RWPE1 (cell line): Measurements from ENCODE around the gene MAP1LC3A.

Experiments used
- CTCF ChIA-PET: fragments of 350-600 bp; sonication (Branson Sonifier 250); formaldehyde crosslinking; extraction: SDS; loops from one replicate; lab custom pipeline; 2021; lab: Yijun Ruan, JAX
- POLR2A ChIA-PET: fragments of 400-600 bp; formaldehyde crosslinking; extraction: SDS; loops from one replicate; lab custom pipeline; 2020; ENCODE audit warnings: antibody characterized with exemption; ENCODE audit not compliant: low non-redundant PET; lab: Yijun Ruan, JAX
- DNase-seq: peaks from one replicate; pipeline ENCODE4 v3.0.0; 2012; ENCODE audit warnings: low spot score
- H3K27ac ChIP-seq: fragments of 450-650 bp; 2 replicates; pipeline ENCODE4 v1.5.1; 2017
- TF ChIP-seq, protein P1 (sequence below): fragments of 450-650 bp; conservative IDR thresholded peaks from 2 replicates; pipeline ENCODE4 v1.5.1; 2017; ENCODE audit warnings: low read depth, mild to moderate bottlenecking

MAP1LC3A gene

GRCh38 chr20:34544109-34544796, 14.3 kb upstream of the MAP1LC3A start:
- CTCF ChIA-PET, result interaction anchor here (0.7 to 1.6 kb wide), 5 partner anchors 10 to 41 kb away, joined by 3 read pairs; no protein-coding TSS in a partner anchor
- DNase-seq, result no peak
- POLR2A ChIA-PET, result interaction anchor here (0.6 kb wide), 1 partner anchor 740 kb away, joined by 7 read pairs; no protein-coding TSS in a partner anchor
- TF ChIP-seq, protein P1, sequence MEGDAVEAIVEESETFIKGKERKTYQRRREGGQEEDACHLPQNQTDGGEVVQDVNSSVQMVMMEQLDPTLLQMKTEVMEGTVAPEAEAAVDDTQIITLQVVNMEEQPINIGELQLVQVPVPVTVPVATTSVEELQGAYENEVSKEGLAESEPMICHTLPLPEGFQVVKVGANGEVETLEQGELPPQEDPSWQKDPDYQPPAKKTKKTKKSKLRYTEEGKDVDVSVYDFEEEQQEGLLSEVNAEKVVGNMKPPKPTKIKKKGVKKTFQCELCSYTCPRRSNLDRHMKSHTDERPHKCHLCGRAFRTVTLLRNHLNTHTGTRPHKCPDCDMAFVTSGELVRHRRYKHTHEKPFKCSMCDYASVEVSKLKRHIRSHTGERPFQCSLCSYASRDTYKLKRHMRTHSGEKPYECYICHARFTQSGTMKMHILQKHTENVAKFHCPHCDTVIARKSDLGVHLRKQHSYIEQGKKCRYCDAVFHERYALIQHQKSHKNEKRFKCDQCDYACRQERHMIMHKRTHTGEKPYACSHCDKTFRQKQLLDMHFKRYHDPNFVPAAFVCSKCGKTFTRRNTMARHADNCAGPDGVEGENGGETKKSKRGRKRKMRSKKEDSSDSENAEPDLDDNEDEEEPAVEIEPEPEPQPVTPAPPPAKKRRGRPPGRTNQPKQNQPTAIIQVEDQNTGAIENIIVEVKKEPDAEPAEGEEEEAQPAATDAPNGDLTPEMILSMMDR, result no peak
- H3K27ac ChIP-seq, result no peak overlapping the region

DNA sequence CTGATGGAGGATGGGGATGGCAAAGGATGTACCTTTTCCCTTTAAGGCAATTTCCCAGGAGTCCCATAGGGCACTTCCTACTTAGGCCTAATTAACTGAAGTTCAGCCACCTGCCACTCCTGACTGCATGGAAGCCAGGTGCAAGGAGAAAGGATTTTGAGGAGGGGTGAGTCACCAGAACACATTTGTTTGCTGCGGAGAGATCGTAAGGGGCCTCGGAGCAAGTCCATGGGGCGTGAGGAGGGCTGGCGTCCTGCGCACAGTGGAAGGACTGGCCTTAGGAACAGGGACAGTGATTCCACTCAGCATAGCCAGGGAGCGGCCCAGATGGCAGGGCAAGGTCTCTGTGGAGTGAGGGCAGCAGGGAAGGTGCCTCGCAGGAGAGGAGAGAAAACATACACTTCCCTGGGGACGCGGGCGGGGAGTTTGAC, 11.8 kb upstream of the MAP1LC3A start:
- TF ChIP-seq, protein P1, result no peak
- H3K27ac ChIP-seq, result no peak overlapping the region
- POLR2A ChIA-PET, result no interaction called here
- CTCF ChIA-PET, result interaction anchor here (0.6 to 2.1 kb wide), 2 partner anchors 8 to 16 kb away, joined by 3 to 6 read pairs; no protein-coding TSS in a partner anchor
- DNase-seq, result no peak

GRCh38 chr20:34547844-34548613, 10.5 kb upstream of the MAP1LC3A start:
- TF ChIP-seq, protein P1, result no peak
- no peak overlapping the region for H3K27ac ChIP-seq
- DNase-seq, result no peak
- ChIA-PET POLR2A (interaction anchor here (0.6 kb wide), 1 partner anchor 114 kb away, joined by 3 read pairs; no protein-coding TSS in a partner anchor), CTCF (interaction anchor here (2.1 kb wide), 1 partner anchor 10 kb away, joined by 6 read pairs; no protein-coding TSS in a partner anchor)

GRCh38 chr20:34549291-34549928, 9.1 kb upstream of the MAP1LC3A start:
- ChIA-PET CTCF (interaction anchor here (2.1 kb wide), 1 partner anchor 11 kb away, joined by 6 read pairs; no protein-coding TSS in a partner anchor), POLR2A (no interaction called here)
- DNase-seq, result peak; percentile 61
- H3K27ac ChIP-seq, result no peak overlapping the region
- TF ChIP-seq, protein P1, result no peak

- POLR2A ChIA-PET, result no interaction called here
- TF ChIP-seq, protein P1, result no peak
- H3K27ac ChIP-seq, result no peak overlapping the region
- CTCF ChIA-PET, result no interaction called here
- no peak for DNase-seq
These were observed 8.6 kb upstream of the MAP1LC3A start for GRCh38 chr20:34549929-34550305.

GRCh38 chr20:34552569-34552968, 5.9 kb upstream of the MAP1LC3A start:
- no peak for DNase-seq
- TF ChIP-seq, protein P1, result no peak
- CTCF ChIA-PET, result interaction anchor here (0.6 kb wide), 1 partner anchor 93 kb away, joined by 3 read pairs; no protein-coding TSS in a partner anchor
- no peak overlapping the region for H3K27ac ChIP-seq
- POLR2A ChIA-PET, result no interaction called here
